Activated T-cell treated with anti-CD3 and anti-CD28 coated beads for 1 hour (primary cell): ENCODE results near the gene ZNF28.
"Not testable (repeated sequence)": the region's sequence is repeated elsewhere in the genome, so short reads cannot be mapped to it uniquely, and the experiment has no call there.

Experiments
- DNase-seq: peaks from one replicate; pipeline ENCODE4 v3.0.0-alpha.2; 2020; ENCODE audit warnings: low read depth

The ZNF28 gene

DNA sequence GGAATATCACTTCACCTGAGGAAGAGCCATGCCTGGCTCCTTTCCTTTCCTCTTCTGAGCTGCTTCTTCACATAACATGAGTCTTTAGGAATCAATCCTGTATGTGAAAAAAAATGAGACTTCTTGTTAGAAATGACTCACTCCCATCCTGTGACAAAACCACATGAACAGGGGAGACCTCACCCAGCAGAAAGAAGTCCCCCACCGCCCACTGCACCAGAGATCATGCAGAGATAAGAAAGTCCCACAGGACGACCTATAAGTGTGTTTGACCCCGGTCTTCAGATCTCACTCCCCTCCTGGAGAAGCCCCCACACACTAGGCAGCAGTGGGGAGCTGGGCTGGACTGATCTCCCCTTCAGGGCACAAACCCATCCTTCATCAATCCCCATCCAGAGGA lies 42.6 kb downstream of the ZNF28 start:
- no peak for DNase-seq

DNA sequence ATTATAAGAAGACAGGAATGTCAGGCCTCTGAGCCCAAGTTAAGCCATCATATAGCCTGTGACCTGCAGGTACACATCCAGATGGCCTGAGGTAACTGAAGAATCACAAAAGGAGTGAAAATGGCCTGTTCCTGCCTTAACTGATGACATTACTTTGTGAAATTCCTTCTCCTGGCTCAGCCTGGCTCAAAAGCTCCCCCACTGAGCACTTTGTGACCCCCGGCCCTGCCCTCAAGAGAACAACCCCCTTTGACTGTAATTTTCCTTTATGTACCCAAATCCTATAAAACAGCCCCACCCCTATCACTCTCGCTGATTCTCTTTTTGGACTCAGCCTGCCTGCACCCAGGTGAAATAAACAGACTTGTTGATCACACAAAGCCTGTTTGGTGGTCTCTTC lies 65.0 kb downstream of the ZNF28 start:
- DNase-seq, result not testable (repeated sequence)

DNA sequence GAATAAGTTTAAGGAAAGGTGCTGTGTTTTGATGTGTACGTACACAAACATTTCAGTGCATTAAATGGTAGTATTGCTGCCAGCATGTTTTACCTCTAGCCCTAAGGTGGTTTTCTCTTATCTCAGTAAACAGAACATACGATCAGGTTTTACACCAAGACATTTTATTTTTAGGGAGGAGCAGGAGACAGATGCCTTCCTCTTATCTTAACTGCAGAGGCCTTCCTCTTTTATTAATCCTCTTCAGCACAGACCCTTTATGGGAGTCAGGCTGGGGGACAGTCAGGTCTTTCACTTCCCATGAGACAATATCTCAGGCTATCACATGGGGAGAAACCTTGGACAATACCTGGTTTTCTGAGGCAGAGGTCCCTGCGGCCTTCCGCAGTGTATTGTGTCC lies 71.7 kb downstream of the ZNF28 start:
- DNase-seq, result no peak

GRCh38 chr19:52748336-52748950 lies 73.0 kb downstream of the ZNF28 start:
- DNase-seq, result no peak
